Testis (tissue), 2 donors: ENCODE measurements around the gene MAN2A2.

ENCODE experiments used
- CTCF ChIP-seq, 3 experiments: fragments of 450-650 bp in 2 of 3; fragments of 200-600 bp in 1 of 3; sonication (generic) in 1 of 3; IDR thresholded peaks; one replicate each; pipeline ENCODE4 v1.5.1; 2016 to 2019; ENCODE audit warnings: antibody characterized with exemption in 3 of 3, mild to moderate bottlenecking in 2 of 3, moderate library complexity in 1 of 3
- POLR2A ChIP-seq: fragments of 450-650 bp; IDR thresholded peaks from one replicate; pipeline ENCODE4 v1.6.1; 2017; ENCODE audit warnings: antibody characterized with exemption, mild to moderate bottlenecking, moderate library complexity

GRCh38 chr15:90889736-90890456 is 13.2 kb upstream of the MAN2A2 start:
- no peak for TF ChIP-seq CTCF (IDR thresholded peaks at IDR 0.05)
- TF ChIP-seq POLR2A, result no peak
